Tibial nerve (tissue), 4 donors: ENCODE data around the gene SMS. TPM values are rescaled to one million over a fixed set of nuclear protein-coding genes. Genes with fewer than 3 reads are reported as not detected.

Experiments
- DNase-seq, 2 donors: peaks; one replicate each; pipeline ENCODE4 v3.0.0-alpha.2; 2019; ENCODE audit warnings: low spot score in 2 of 2
- H3K27ac ChIP-seq, 4 donors: fragments of 200-600 bp; sonication (generic) in 3 of 4; one replicate each; pipeline ENCODE4 v1.5.1; 2017 to 2019; ENCODE audit warnings: mild to moderate bottlenecking in 1 of 4
- H3K27me3 ChIP-seq, 2 donors: fragments of 200-600 bp; sonication (generic) in 1 of 2; one replicate each; pipeline versions ENCODE4 v1.5.1 to v1.6.0; 2017 to 2019
- H3K36me3 ChIP-seq, 3 donors: fragments of 200-600 bp; sonication (generic); one replicate each; pipeline ENCODE4 v1.5.1; 2018 to 2019
- H3K4me1 ChIP-seq, 4 donors: fragments of 200-600 bp; sonication (generic) in 3 of 4; one replicate each; pipeline ENCODE4 v1.5.1; 2017 to 2019
- H3K4me3 ChIP-seq, 4 donors: fragments of 200-600 bp; sonication (generic) in 3 of 4; one replicate each; pipeline ENCODE4 v1.5.1; 2017 to 2019; ENCODE audit warnings: mild to moderate bottlenecking in 1 of 4, moderate library complexity in 1 of 4
- H3K9me3 ChIP-seq, 4 donors: fragments of 200-600 bp; sonication (generic) in 3 of 4; one replicate each; pipeline ENCODE4 v1.5.1; 2017 to 2019
- EP300 ChIP-seq, 2 donors: sonication (generic); formaldehyde crosslinking; IDR thresholded peaks; one replicate each; pipeline ENCODE4 v1.6.1; 2017; ENCODE audit warnings: antibody characterized with exemption in 2 of 2, mild to moderate bottlenecking in 1 of 2
- POLR2A ChIP-seq, 2 donors: fragments of 450-650 bp; IDR thresholded peaks; one replicate each; pipeline ENCODE4 v1.6.1; 2017; ENCODE audit warnings: antibody characterized with exemption in 2 of 2, mild to moderate bottlenecking in 2 of 2, moderate library complexity in 2 of 2
- WGBS, 2 donors: methylation state at CpG; one replicate each; pipeline ENCODE4 v1.1.5; 2018; 5-methylcytosine and 5-hydroxymethylcytosine counted together
- total RNA-seq, 4 donors: library from RNA; depleted of rRNA; stranded (reverse); fragments of >200 nt; gene quantifications; one replicate each; pipeline ENCODE4 v1.1.0, GENCODE V29; 2016
- TF ChIP-seq, protein P1 (sequence below), 5 experiments: fragments of 200-600 bp in 3 of 5; fragments of 450-650 bp in 2 of 5; sonication (generic) in 3 of 5; IDR thresholded peaks; one replicate each; pipeline ENCODE4 v1.5.1; 2016 to 2019; ENCODE audit warnings: antibody characterized with exemption in 5 of 5, mild to moderate bottlenecking in 3 of 5, moderate library complexity in 2 of 5

Gene SMS
- total RNA-seq, 4 donors from 2014 or later, result 19.9 to 36.7 (median 24.7) TPM

DNA sequence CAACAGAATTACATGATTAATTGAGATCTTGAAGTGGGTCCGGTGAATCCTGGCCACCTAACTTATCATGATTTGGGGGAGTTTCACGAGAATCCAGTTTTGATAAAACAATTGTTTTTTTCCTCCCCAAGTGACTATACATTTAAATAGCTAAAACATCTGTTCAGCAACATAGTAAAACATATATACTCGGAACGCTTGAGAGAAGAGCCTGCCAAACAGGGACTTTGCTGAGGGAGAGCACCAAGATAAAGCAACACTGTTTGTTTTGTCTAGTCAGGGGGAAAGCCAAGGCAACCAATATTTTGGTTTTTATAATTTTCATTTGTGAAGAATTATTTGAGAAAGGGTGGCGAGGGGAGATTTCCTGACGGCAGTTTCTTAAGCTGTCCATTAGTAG lies 92.0 kb downstream of the SMS start:
- TF ChIP-seq POLR2A (IDR thresholded peaks at IDR 0.05), result no peak
- no peak for TF ChIP-seq EP300 (IDR thresholded peaks at IDR 0.05)
- TF ChIP-seq, protein P1, sequence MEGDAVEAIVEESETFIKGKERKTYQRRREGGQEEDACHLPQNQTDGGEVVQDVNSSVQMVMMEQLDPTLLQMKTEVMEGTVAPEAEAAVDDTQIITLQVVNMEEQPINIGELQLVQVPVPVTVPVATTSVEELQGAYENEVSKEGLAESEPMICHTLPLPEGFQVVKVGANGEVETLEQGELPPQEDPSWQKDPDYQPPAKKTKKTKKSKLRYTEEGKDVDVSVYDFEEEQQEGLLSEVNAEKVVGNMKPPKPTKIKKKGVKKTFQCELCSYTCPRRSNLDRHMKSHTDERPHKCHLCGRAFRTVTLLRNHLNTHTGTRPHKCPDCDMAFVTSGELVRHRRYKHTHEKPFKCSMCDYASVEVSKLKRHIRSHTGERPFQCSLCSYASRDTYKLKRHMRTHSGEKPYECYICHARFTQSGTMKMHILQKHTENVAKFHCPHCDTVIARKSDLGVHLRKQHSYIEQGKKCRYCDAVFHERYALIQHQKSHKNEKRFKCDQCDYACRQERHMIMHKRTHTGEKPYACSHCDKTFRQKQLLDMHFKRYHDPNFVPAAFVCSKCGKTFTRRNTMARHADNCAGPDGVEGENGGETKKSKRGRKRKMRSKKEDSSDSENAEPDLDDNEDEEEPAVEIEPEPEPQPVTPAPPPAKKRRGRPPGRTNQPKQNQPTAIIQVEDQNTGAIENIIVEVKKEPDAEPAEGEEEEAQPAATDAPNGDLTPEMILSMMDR (IDR thresholded peaks at IDR 0.05), result no peak
- 66 to 70% methylated on average over 6 of the region's 6 CpGs for WGBS, 2 donors

DNA sequence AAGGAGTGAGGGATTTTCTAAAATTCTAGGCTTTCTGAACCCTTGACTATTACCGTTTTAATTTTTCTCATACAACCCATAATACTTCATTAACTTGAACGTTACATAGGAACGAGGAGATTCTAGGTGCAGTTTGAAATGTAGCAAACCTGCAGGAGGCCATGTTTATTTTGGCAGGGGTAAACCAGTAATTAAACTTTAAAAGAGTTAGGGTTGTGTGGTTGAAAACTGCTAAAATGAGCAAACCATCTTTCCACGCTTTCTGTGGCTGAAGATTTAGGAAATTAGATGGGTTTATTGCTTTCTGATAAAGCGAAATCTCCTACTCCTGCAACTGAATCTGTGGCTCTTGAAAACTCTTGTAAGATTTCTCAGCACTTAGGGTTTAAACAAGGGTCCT lies 93.3 kb downstream of the SMS start:
- H3K36me3 ChIP-seq, result no peaks in the 10 kb centered on the region
- WGBS, 2 donors, result 68 to 72% methylated on average over 5 of the region's 5 CpGs
- DNase-seq, result no peak
- H3K4me3 ChIP-seq, result no peak overlapping the region
- no peak for TF ChIP-seq EP300 (IDR thresholded peaks at IDR 0.05)
- TF ChIP-seq, protein P1 (IDR thresholded peaks at IDR 0.05), result no peak
- TF ChIP-seq POLR2A (IDR thresholded peaks at IDR 0.05), result no peak
- H3K27me3 ChIP-seq, result no peaks in the 10 kb centered on the region
- no peaks in the 10 kb centered on the region for H3K4me1 ChIP-seq
- H3K9me3 ChIP-seq, result no peaks in the 10 kb centered on the region
- no peak overlapping the region for H3K27ac ChIP-seq

More for the DNA sequence above, 92.0 kb downstream of the SMS start:
- DNase-seq, result no peak
- H3K27me3 ChIP-seq, result no peaks in the 10 kb centered on the region
- H3K4me1 ChIP-seq, result no peaks in the 10 kb centered on the region
- no peak overlapping the region for H3K4me3 ChIP-seq
- H3K27ac ChIP-seq, result no peak overlapping the region
- no peaks in the 10 kb centered on the region for H3K9me3 ChIP-seq
- H3K36me3 ChIP-seq, result no peaks in the 10 kb centered on the region

DNA sequence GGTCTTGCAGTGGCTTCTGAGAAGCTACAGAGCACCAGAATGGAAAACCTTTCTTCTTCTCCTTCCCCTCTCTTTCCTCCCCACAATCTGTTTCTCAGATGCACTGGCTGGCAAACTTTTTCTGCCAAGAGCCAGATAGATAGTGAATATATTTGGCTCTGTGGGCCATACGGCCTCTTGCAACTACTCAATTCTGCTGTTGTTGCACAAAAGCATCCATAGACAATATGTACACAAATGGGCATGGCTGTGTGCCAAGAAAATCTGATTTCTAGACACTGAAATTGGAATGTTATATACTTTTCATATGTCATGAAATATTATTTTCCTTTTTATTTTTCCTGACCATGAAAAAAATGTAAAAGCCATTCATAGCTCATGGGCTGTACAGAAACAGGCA lies 94.7 kb downstream of the SMS start:
- H3K27ac ChIP-seq, result no peak overlapping the region
- no peak overlapping the region for H3K4me3 ChIP-seq
- no peaks in the 10 kb centered on the region for H3K9me3 ChIP-seq
- no peaks in the 10 kb centered on the region for H3K27me3 ChIP-seq
- DNase-seq, result no peak
- WGBS, 2 donors, result 38 to 43% methylated on average over 1 of the region's 1 CpG
- H3K4me1 ChIP-seq, result no peaks in the 10 kb centered on the region
- H3K36me3 ChIP-seq, result no peaks in the 10 kb centered on the region
- TF ChIP-seq, protein P1 (IDR thresholded peaks at IDR 0.05), result no peak
- TF ChIP-seq POLR2A (IDR thresholded peaks at IDR 0.05), result no peak

DNA sequence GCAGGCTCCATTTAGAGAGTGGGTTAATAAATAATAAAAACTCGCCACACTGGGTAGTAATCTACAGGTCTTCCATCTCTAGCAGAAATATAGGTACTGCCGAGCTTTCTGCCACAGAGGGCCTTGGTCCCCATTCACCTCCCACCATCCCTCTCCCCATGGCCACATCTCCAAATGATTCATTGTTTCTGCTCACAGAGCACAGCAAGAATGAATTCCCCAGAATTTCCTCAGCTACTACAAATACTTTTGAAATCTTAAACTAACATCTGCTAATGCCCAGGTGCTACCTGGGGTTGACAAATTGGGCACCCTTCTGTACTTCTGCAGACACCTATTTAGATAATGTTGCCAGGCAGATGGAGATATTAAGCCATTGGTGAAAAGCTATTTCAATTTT lies 96.7 kb downstream of the SMS start:
- Histone ChIP-seq H3K9me3 (no peaks in the 10 kb centered on the region), H3K27ac (no peak overlapping the region), H3K4me1 (no peaks in the 10 kb centered on the region), H3K4me3 (no peak overlapping the region), H3K27me3 (no peaks in the 10 kb centered on the region), H3K36me3 (no peaks in the 10 kb centered on the region)
- TF ChIP-seq POLR2A (IDR thresholded peaks at IDR 0.05) (no peak), EP300 (IDR thresholded peaks at IDR 0.05) (no peak)
- TF ChIP-seq, protein P1 (IDR thresholded peaks at IDR 0.05), result no peak
- WGBS, 2 donors, result 79 to 95% methylated on average over 2 of the region's 2 CpGs
- no peak for DNase-seq

DNA sequence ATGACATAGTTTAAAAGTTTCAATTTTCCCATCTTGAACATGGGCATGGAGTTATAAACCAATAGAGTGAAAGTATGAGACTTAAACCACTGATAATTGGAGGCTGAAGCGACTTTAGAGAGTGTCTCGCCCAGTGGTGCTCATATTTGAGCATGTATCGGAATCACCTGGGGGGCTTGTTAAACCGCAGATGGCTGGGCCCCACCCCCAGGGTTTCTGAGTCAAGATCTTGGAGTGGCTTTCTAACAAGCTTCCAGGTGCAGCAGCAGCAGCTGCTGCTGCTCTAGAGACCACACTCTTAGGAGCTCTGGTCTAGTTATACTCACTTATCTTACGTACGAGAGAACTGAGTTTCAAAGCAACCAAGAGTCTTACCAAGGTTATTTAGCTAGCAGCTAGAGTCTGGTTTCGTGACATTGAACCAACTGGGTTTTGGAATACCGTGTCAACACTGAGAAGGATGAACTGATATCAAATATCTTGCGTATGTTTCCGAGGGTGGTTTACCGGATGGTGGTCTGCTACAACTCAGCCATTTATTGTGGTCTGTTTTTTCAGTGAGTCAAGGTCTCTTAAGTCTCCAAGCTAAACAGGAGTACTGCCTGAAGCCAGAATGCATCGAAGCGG lies 97.5 kb downstream of the SMS start:
- no peak overlapping the region for H3K27ac ChIP-seq
- no peaks in the 10 kb centered on the region for H3K27me3 ChIP-seq
- WGBS, 2 donors, result 73 to 84% methylated on average over 11 to 13 of the region's 13 CpGs
- H3K4me1 ChIP-seq, result no peaks in the 10 kb centered on the region
- no peaks in the 10 kb centered on the region for H3K9me3 ChIP-seq
- DNase-seq, result no peak
- no peak overlapping the region for H3K4me3 ChIP-seq
- TF ChIP-seq POLR2A (IDR thresholded peaks at IDR 0.05) (no peak), EP300 (IDR thresholded peaks at IDR 0.05) (no peak)
- TF ChIP-seq, protein P1 (IDR thresholded peaks at IDR 0.05), result no peak
- H3K36me3 ChIP-seq, result no peaks in the 10 kb centered on the region
